Left ventricle myocardium inferior (tissue), 1 donor: ENCODE measurements around the gene NDUFB5. TPM values are rescaled to one million over a fixed set of nuclear protein-coding genes. Genes with fewer than 3 reads are reported as not detected.
A peak's percentile ranks its signal among the peaks of the same experiment; 100 is the strongest.

ENCODE experiments used
- DNase-seq: peaks from one replicate; pipeline ENCODE4 v3.0.0-alpha.2; 2020
- H3K27ac ChIP-seq: fragments of 200-600 bp; replicated peaks from 2 replicates; pipeline ENCODE4 v1.8.0; 2021
- H3K27me3 ChIP-seq: fragments of 200-600 bp; 2 replicates; pipeline ENCODE4 v1.8.0; 2021; ENCODE audit warnings: low read depth
- H3K36me3 ChIP-seq: fragments of 200-600 bp; 2 replicates; pipeline ENCODE4 v1.8.0; 2021
- H3K4me1 ChIP-seq: fragments of 200-600 bp; 2 replicates; pipeline ENCODE4 v1.8.0; 2021
- H3K4me3 ChIP-seq: fragments of 200-600 bp; 2 replicates; pipeline ENCODE4 v1.8.0; 2021; ENCODE audit warnings: mild to moderate bottlenecking, moderate library complexity
- H3K9me3 ChIP-seq: fragments of 200-600 bp; replicated peaks from 2 replicates; pipeline ENCODE4 v1.8.0; 2021
- intact Hi-C: fragments of 100-400 bp; cut with micrococcal nuclease; formaldehyde crosslinking; loops from one replicate; pipeline ENCODE4 v1.11.0; 2022
- total RNA-seq: library from RNA; stranded (reverse); fragmentation: NEBNext Ultra II Directional; extraction: Animal tissue kit (Norgen Biotek cat#: 25700); gene quantifications from one replicate; pipeline ENCODE4 v1.2.1, GENCODE V29; 2021
- TF ChIP-seq, protein P1 (sequence below): fragments of 200-600 bp; IDR thresholded peaks from 2 replicates; pipeline ENCODE4 v1.8.0; 2021; ENCODE audit warnings: antibody characterized with exemption, mild to moderate bottlenecking, borderline replicate concordance
- donor health status: DM: no; HTN: yes; CAD: no; lungs with severe emphysema.

Gene NDUFB5
- total RNA-seq, 1 donor from 2014 or later = 365 TPM

DNA sequence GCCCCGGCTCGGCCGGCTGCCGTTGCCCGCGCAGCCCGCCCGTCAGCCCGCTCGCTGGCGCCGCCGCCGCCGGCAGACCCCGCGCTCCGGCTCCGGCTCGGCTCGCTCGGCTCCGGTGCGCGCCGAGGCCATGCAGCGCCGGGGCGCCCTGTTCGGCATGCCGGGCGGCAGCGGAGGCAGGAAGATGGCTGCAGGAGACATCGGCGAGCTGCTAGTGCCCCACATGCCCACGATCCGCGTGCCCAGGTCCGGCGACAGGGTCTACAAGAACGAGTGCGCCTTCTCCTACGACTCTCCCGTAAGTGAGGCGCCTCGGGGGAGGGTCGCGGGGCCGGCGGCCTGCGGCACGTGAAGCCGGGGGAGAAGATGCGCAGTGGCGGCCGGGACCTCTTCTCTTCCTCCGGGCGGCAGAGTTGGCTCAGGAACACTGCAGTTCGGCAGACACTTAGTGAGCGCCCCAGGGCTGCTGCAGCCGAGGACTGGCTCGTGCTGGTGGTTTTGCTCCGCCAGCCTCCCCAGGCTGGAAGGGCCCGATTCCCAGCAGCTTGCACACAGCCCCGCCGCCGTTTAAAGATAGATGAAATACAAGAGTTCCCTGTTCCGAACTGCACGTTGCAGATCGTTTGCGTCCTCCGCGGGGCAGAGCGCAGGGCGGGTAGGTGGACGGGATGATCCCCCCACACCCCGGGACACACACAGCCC, 48.7 kb downstream of the NDUFB5 start:
- no peaks in the 10 kb centered on the region for H3K9me3 ChIP-seq
- no peaks in the 10 kb centered on the region for H3K27me3 ChIP-seq
- H3K4me1 ChIP-seq = peaks cover 54% of the 10 kb centered on the region
- TF ChIP-seq, protein P1, sequence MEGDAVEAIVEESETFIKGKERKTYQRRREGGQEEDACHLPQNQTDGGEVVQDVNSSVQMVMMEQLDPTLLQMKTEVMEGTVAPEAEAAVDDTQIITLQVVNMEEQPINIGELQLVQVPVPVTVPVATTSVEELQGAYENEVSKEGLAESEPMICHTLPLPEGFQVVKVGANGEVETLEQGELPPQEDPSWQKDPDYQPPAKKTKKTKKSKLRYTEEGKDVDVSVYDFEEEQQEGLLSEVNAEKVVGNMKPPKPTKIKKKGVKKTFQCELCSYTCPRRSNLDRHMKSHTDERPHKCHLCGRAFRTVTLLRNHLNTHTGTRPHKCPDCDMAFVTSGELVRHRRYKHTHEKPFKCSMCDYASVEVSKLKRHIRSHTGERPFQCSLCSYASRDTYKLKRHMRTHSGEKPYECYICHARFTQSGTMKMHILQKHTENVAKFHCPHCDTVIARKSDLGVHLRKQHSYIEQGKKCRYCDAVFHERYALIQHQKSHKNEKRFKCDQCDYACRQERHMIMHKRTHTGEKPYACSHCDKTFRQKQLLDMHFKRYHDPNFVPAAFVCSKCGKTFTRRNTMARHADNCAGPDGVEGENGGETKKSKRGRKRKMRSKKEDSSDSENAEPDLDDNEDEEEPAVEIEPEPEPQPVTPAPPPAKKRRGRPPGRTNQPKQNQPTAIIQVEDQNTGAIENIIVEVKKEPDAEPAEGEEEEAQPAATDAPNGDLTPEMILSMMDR = no peak
- peak overlapping the region; percentile 98 for H3K27ac ChIP-seq
- intact Hi-C loops = loop anchor here (5.0 kb wide), 1 partner anchor 119 kb away; no protein-coding TSS in a partner anchor
- peak; percentile 78 for DNase-seq
- H3K4me3 ChIP-seq = peak overlapping the region; percentile 91
- no peaks in the 10 kb centered on the region for H3K36me3 ChIP-seq

DNA sequence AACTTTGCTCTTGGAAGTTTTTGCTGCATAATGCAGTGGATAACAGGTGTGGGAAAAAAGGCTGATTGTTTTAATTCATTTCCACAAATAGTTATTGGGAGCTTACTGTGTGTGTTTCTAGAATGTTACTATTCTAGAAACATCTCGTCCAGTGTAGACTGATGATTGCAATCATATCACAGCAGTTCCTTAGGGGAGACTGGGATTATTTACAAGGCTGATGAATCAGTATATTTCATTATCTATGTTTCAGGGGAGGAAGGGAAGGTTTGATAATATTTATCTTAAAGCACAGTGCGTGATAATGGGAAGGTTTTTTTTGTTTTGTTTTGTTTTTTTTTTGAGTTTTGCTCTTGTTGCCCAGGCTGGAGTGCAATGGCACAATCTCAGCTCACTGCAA, 50.6 kb downstream of the NDUFB5 start:
- TF ChIP-seq, protein P1 = no peak

DNA sequence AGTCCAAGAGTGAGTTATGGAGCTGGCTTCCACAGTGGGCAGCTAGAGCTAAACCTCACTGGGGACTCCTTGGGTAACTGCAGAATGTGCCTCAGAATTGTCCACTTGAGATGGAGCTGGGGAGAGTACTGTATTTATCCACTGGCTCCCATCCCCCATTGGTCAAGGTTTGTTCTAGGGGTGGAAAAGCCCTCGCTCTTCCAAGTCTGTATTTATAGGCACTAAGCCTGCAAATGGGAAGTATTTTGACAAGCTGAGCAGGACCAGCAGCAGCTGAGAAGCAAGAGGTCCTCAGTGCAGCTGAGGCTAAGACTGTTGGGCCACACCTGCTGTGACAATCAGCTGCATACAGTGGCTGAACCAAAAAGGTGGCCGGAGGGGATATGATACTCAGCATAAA, 54.0 kb downstream of the NDUFB5 start:
- Histone ChIP-seq H3K27ac (peak overlapping the region; percentile 98), H3K4me1 (peaks cover 94% of the 10 kb centered on the region)
- intact Hi-C loops = no loop called here

More for the DNA sequence above, 50.6 kb downstream of the NDUFB5 start:
- peak overlapping the region; percentile 98 for H3K27ac ChIP-seq
- intact Hi-C loops = no loop called here
- H3K36me3 ChIP-seq = no peaks in the 10 kb centered on the region
- H3K4me1 ChIP-seq = peaks cover 74% of the 10 kb centered on the region
- H3K9me3 ChIP-seq = no peaks in the 10 kb centered on the region
- no peak for DNase-seq
- no peaks in the 10 kb centered on the region for H3K27me3 ChIP-seq
- peak overlapping the region; percentile 91 for H3K4me3 ChIP-seq

DNA sequence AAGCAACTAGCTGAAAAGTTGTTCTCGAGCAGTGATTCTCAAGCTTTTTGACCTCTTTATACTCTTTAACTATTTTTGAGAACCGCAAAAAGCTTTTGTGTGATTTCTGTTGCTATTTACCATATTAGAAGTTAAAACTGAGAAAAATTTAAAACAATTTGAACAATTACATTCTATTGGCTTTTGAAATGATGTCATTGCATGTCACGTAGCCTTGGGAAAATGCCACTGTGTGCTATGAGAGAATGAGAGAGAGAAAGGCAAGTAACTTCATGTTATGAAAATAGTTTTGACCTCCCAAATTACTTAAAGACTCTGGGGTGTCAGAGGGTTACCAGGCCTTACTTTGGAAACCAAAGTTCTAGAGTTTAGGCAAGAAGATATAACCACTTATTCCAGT, 56.3 kb downstream of the NDUFB5 start:
- peaks cover 96% of the 10 kb centered on the region for H3K4me1 ChIP-seq
- TF ChIP-seq, protein P1 = no peak
- intact Hi-C loops = no loop called here

More for the DNA sequence above, 54.0 kb downstream of the NDUFB5 start:
- H3K9me3 ChIP-seq = no peaks in the 10 kb centered on the region
- DNase-seq = no peak
- H3K4me3 ChIP-seq = no peak overlapping the region
- TF ChIP-seq, protein P1 = no peak
- no peaks in the 10 kb centered on the region for H3K27me3 ChIP-seq
- no peaks in the 10 kb centered on the region for H3K36me3 ChIP-seq

DNA sequence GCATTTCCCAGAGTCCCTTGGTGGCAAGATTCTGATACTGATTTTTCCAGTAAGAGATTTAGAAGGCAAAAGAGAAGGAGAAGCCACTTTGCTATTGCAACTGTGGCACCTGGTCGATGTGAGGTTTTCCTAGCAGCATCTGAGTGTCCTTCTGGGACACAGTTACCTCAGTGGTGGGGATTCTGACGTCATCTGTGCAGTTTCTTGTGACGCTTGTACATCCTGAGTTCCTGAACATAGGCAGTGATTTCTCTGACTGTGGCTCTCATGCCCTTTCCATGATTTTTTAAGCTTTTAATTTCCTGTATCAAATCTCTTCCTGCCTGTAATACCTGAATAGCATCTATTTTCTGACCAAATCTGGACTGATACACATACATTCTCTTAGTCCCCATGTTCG, 57.2 kb downstream of the NDUFB5 start:
- Histone ChIP-seq H3K27me3 (no peaks in the 10 kb centered on the region), H3K4me1 (peaks cover 96% of the 10 kb centered on the region), H3K27ac (peak overlapping the region; percentile 77), H3K9me3 (no peaks in the 10 kb centered on the region), H3K4me3 (no peak overlapping the region), H3K36me3 (no peaks in the 10 kb centered on the region)
- intact Hi-C loops = no loop called here
- no peak for DNase-seq
- TF ChIP-seq, protein P1 = no peak

More for the DNA sequence above, 56.3 kb downstream of the NDUFB5 start:
- H3K27ac ChIP-seq = peak overlapping the region; percentile 77
- H3K36me3 ChIP-seq = no peaks in the 10 kb centered on the region
- no peak overlapping the region for H3K4me3 ChIP-seq
- H3K27me3 ChIP-seq = no peaks in the 10 kb centered on the region
- no peak for DNase-seq
- H3K9me3 ChIP-seq = no peaks in the 10 kb centered on the region
